ENCODE results near the gene DBF4B. TPM values are rescaled to one million over a fixed set of nuclear protein-coding genes. Genes with fewer than 3 reads are reported as not detected.
A peak's percentile ranks its signal among the peaks of the same experiment; 100 is the strongest.

DBF4B gene, protein sequence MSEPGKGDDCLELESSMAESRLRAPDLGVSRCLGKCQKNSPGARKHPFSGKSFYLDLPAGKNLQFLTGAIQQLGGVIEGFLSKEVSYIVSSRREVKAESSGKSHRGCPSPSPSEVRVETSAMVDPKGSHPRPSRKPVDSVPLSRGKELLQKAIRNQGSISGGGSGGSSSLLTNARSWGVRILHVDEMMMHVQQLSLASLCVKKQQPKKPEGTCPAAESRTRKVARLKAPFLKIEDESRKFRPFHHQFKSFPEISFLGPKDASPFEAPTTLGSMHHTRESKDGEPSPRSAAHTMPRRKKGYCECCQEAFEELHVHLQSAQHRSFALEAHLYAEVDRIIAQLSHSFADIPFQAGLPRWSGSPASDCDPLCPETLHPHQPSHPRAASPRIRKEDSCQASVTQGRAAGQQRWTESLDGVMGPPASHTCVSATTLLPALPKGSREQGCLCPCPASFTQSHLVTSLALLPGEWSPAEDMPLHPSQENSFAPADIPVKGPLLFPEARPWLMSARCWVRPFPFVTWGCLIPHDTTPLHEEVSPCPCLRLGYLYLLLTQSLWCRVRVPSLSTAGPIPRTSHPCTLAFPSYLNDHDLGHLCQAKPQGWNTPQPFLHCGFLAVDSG
- 24.7 and 26.1 TPM in 2 replicates for total RNA-seq (2021)
- long read RNA-seq, transcript DBF4B-208 (5 exons, 836 nt): major isoform, 11 of 31 reads
- long read RNA-seq, partial matches to known transcripts: 5 of 31 reads
- long read RNA-seq, other reads (novel, unspliced or antisense): 14 of 31 reads

DNA sequence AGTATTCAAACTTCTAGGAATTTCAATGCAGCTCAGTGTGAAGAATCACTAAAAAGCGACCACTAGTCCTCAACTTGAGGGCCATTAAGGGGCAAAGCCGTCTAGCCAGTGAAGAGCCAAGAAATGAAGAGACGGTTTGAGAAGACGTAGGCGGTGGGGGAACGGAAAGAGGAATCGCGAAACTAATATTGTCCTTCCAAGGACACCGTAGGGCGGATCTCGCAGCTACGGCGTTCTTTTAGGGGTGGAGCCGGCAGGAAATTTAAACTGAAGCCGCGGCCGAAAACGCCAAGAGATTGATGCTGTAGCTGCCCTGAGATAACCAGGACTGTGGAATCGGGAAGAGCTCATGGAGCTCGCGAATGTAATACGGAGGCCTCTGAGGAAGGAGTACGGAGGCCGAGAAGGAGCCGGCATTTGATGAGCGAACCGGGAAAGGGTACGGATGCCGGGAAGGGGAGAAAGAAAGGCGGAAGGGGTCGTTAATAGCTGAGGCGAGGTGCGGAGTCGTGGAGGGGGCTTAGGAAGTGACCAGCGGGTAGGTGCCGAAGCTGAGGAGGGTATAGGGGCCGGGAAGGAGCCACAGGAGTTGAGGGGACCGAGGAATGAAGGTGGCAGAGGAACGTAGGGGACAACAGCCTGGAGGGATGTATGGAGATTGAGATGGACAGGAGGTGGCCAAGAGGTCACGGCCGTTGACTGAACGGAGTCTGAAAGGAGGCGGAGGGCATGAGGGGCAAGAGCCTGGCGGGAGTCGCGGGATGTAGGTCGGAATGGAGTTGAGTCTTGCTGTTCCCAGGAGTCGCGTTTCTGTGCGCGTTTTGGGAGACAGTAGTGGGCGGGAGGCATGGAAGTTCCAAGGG, at the start of gene DBF4B:
TSS of gene DBF4B (plus strand) at position 265 of the 863 bp plus-strand sequence. CDS start at position 421, 156 bp downstream.
- H4K5ac ChIP-seq (ENCODE audit: insufficient read length, low read depth, low read length): no peak within 1 kb of the TSS
- peak within 1 kb of the TSS; percentile 81 for H3K4me2 ChIP-seq (ENCODE audit: insufficient read depth, insufficient read length, low read length)
- H4K91ac ChIP-seq (ENCODE audit: insufficient read length, low read depth, low read length): no peak within 1 kb of the TSS
- H2BK120ac ChIP-seq (ENCODE audit: low read depth, low read length, poor library complexity, severe bottlenecking): no peak within 1 kb of the TSS
- H2BK20ac ChIP-seq (ENCODE audit: low read depth, low read length, poor library complexity, severe bottlenecking): no peak within 1 kb of the TSS
- H3K79me1 ChIP-seq (ENCODE audit: insufficient read depth, low read depth, low read length, poor library complexity, severe bottlenecking): no peaks in the 10 kb centered on the region
- peak within 1 kb of the TSS; percentile 84 for H3K14ac ChIP-seq (ENCODE audit: insufficient read depth, low read length)
- H2AK5ac ChIP-seq (ENCODE audit: insufficient read length, low read length): no peak within 1 kb of the TSS
- no peaks in the 10 kb centered on the region for H3K9me3 Mint-ChIP-seq
- no peak within 1 kb of the TSS for H2BK15ac ChIP-seq (ENCODE audit: low read depth, low read length)
- peak within 1 kb of the TSS; percentile 62 for H3K18ac ChIP-seq (ENCODE audit: insufficient read length, low read depth, low read length)
- no peaks in the 10 kb centered on the region for H3K9me3 ChIP-seq (ENCODE audit: control insufficient read depth, low read depth, low read length)
- H3K4me1 Mint-ChIP-seq: peaks cover 5 to 8% of the 10 kb centered on the region in 2 experiments
- no peak within 1 kb of the TSS for H3K23ac ChIP-seq (ENCODE audit: insufficient read length, low read depth, low read length)
- no peak within 1 kb of the TSS for H3K4me3 Mint-ChIP-seq
- H3K27ac Mint-ChIP-seq: no peak within 1 kb of the TSS
- H3K23me2 ChIP-seq (ENCODE audit: insufficient read length, low read depth, low read length, poor library complexity, severe bottlenecking): peaks cover 7% of the 10 kb centered on the region
- peak within 1 kb of the TSS; percentile 34 for H3K27ac ChIP-seq (ENCODE audit: insufficient read length, low read depth, low read length)
- no peak within 1 kb of the TSS for H2BK5ac ChIP-seq (ENCODE audit: insufficient read length, low read length)
- no peaks in the 10 kb centered on the region for H3K4me1 ChIP-seq (ENCODE audit: insufficient read depth, low read length)
- no peak within 1 kb of the TSS for H3K56ac ChIP-seq (ENCODE audit: insufficient read length, low read depth, low read length)
- no peak within 1 kb of the TSS for H3K4ac ChIP-seq (ENCODE audit: low read depth, low read length)
- no peak within 1 kb of the TSS for H2BK12ac ChIP-seq (ENCODE audit: insufficient read length, low read depth, low read length)
- H3K27me3 Mint-ChIP-seq (ENCODE audit: low read depth): peaks cover 9% of the 10 kb centered on the region
- H3T11ph ChIP-seq (ENCODE audit: low read length): no peak within 1 kb of the TSS
- H3K79me2 ChIP-seq (ENCODE audit: insufficient read depth, low read length): no peaks in the 10 kb centered on the region
- no peaks in the 10 kb centered on the region for H3K27me3 ChIP-seq (ENCODE audit: insufficient read depth, low read length)
- peak within 1 kb of the TSS; percentile 94 for H2AFZ ChIP-seq (ENCODE audit: low read length)
- H3K36me3 Mint-ChIP-seq (ENCODE audit: insufficient read depth in 1 of 3, low read depth in 3 of 3): peaks cover 4 to 10% (median 6%) of the 10 kb centered on the region in 3 experiments; a peak in 6 of 7 replicates
- H4K8ac ChIP-seq (replicated peaks; ENCODE audit: insufficient read length, low read depth, low read length): no peak within 1 kb of the TSS
- WGBS (ENCODE audit: extremely low coverage, insufficient read length, low lambda C conversion rate): no CpG with 5 or more reads among the region's 52 CpGs
- H4K20me1 ChIP-seq (ENCODE audit: control insufficient read depth, insufficient read depth, insufficient read length): no peaks in the 10 kb centered on the region
- DNase-seq: peak; percentile 90
- TF ChIP-seq, protein P1, sequence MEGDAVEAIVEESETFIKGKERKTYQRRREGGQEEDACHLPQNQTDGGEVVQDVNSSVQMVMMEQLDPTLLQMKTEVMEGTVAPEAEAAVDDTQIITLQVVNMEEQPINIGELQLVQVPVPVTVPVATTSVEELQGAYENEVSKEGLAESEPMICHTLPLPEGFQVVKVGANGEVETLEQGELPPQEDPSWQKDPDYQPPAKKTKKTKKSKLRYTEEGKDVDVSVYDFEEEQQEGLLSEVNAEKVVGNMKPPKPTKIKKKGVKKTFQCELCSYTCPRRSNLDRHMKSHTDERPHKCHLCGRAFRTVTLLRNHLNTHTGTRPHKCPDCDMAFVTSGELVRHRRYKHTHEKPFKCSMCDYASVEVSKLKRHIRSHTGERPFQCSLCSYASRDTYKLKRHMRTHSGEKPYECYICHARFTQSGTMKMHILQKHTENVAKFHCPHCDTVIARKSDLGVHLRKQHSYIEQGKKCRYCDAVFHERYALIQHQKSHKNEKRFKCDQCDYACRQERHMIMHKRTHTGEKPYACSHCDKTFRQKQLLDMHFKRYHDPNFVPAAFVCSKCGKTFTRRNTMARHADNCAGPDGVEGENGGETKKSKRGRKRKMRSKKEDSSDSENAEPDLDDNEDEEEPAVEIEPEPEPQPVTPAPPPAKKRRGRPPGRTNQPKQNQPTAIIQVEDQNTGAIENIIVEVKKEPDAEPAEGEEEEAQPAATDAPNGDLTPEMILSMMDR (conservative IDR thresholded peaks at IDR 0.05): no peak
- peak within 1 kb of the TSS; percentile 90 for H3K9ac ChIP-seq (ENCODE audit: extremely low read depth, insufficient read length, low read length)

All from H9 (cell line).